H1 (cell line): ENCODE results near the gene TUT7. TPM values are rescaled to one million over a fixed set of nuclear protein-coding genes. Genes with fewer than 3 reads are reported as not detected.

Source experiments
- CEBPB ChIP-seq: IDR thresholded peaks from 2 replicates; pipeline ENCODE4 v1.6.1; 2012; ENCODE audit warnings: low read depth, low read length
- CHD7 ChIP-seq: fragments of 300-600 bp; sonication (generic); IDR thresholded peaks from 2 replicates; pipeline ENCODE4 v1.7.1; 2012; ENCODE audit warnings: low read length, moderate library complexity, mild to moderate bottlenecking, inconsistent platforms; ENCODE audit not compliant: insufficient replicate concordance
- CTCF ChIP-seq, 3 experiments: IDR thresholded peaks; 1 replicate in 2 of 3; 2 replicates in 1 of 3; pipeline versions ENCODE4 v1.5.1 to v1.6.1; 2011; ENCODE audit warnings: low read length in 3 of 3, mild to moderate bottlenecking in 3 of 3, inconsistent platforms in 2 of 3, low read depth in 1 of 3, moderate library complexity in 1 of 3; ENCODE audit not compliant: insufficient read depth in 1 of 3; ENCODE audit errors: control extremely low read depth in 1 of 3
- EGR1 ChIP-seq: IDR thresholded peaks from 2 replicates; pipeline ENCODE4 v1.6.1; 2011; ENCODE audit warnings: low read depth, low read length, borderline replicate concordance
- FOSL1 ChIP-seq: IDR thresholded peaks from 2 replicates; pipeline ENCODE4 v1.6.1; 2011; ENCODE audit warnings: mild to moderate bottlenecking, low read depth, low read length, moderate library complexity; ENCODE audit not compliant: insufficient read depth
- NRF1 ChIP-seq: IDR thresholded peaks from 2 replicates; pipeline ENCODE4 v1.6.1; 2011; ENCODE audit warnings: mild to moderate bottlenecking, low read depth, low read length, improper control_type of control experiment
- RXRA ChIP-seq: IDR thresholded peaks from 2 replicates; pipeline ENCODE4 v1.6.1; 2011; ENCODE audit warnings: low read depth, mild to moderate bottlenecking, low read length, moderate library complexity; ENCODE audit not compliant: insufficient read depth
- SIX5 ChIP-seq: IDR thresholded peaks from 2 replicates; pipeline ENCODE4 v1.6.1; 2011; ENCODE audit warnings: mild to moderate bottlenecking, low read depth, low read length
- SP2 ChIP-seq: IDR thresholded peaks from 2 replicates; pipeline ENCODE4 v1.6.1; 2012; ENCODE audit warnings: mild to moderate bottlenecking, low read length, inconsistent platforms
- SRF ChIP-seq: IDR thresholded peaks from 2 replicates; pipeline ENCODE4 v1.6.1; 2011; ENCODE audit warnings: mild to moderate bottlenecking, low read depth, low read length, moderate library complexity
- polyA plus RNA-seq, 7 experiments: library from polyadenylated mRNA; depleted of rRNA in 3 of 7; stranded (reverse) in 5 of 7; unstranded in 2 of 7; fragments of >200 nt in 5 of 7; fragments of 200-250 nt in 2 of 7; gene quantifications; 1 replicate in 5 of 7; 2 replicates in 1 of 7; 4 replicates in 1 of 7; pipeline versions ENCODE4 v1.2.1 to v1.2.3, GENCODE V29; 2011 to 2013; ENCODE audit warnings: missing spikeins in 2 of 7, mixed read lengths in 2 of 7
- total RNA-seq: library from RNA; stranded (reverse); fragmentation: NEBNext Ultra II Directional; extraction: Animal tissue kit (Norgen Biotek cat#: 25700); gene quantifications from 2 replicates; pipeline ENCODE4 v1.2.1, GENCODE V29; 2021

The TUT7 gene
- total and polyA plus RNA-seq, 2 of the 8 experiments (the other 6 are each of a cell fraction or from before 2014, with no cell fraction given) = 4.8 to 19.3 TPM

- TF ChIP-seq CHD7 = no peak
- no peak for TF ChIP-seq SRF
- TF ChIP-seq EGR1 = no peak
- no peak for TF ChIP-seq RXRA
- no peak for TF ChIP-seq SIX5
- TF ChIP-seq NRF1 = no peak
- TF ChIP-seq CTCF (IDR thresholded peaks at IDR 0.05; ENCODE audit: control extremely low read depth in 1 of 3, insufficient read depth in 1 of 3, low read depth in 1 of 3, low read length in 3 of 3) = no peak
- TF ChIP-seq SP2 = no peak
- no peak for TF ChIP-seq FOSL1
- no peak for TF ChIP-seq CEBPB
These were observed 32.8 kb downstream of the TUT7 start (continued) for GRCh38 chr9:86321373-86321772.
